GM19397 (cell line): Measurements from ENCODE around the gene C20orf141.
A peak's percentile ranks its signal among the peaks of the same experiment; 100 is the strongest.
"Not testable (repeated sequence)": the region's sequence is repeated elsewhere in the genome, so short reads cannot be mapped to it uniquely, and the experiment has no call there.

Experiments
- ATAC-seq: cut with Tn5 transposase; IDR thresholded peaks from one replicate; pipeline ENCODE4 v1.9.1; 2021; ENCODE audit warnings: mild to moderate bottlenecking, moderate library complexity; ENCODE audit not compliant: unreplicated experiment

C20orf141 gene

GRCh38 chr20:2799271-2799670 is 15.5 kb upstream of the C20orf141 start:
- no peak for ATAC-seq

- ATAC-seq, result peak; percentile 18
Observed at GRCh38 chr20:2799688-2800520, 14.9 kb upstream of the C20orf141 start.

GRCh38 chr20:2800521-2801285 is 14.1 kb upstream of the C20orf141 start, which contains the start of gene CPXM1:
CPXM1 (minus strand) TSS chr20:2800627; CDS start chr20:2800572, 55 bp downstream.
- peak; percentile 55 for ATAC-seq

GRCh38 chr20:2801286-2801728 is 13.5 kb upstream of the C20orf141 start:
- ATAC-seq, result peak; percentile 11

- ATAC-seq, result no peak
Observed at GRCh38 chr20:2804041-2804828, 10.6 kb upstream of the C20orf141 start.

GRCh38 chr20:2804852-2805688 is 9.7 kb upstream of the C20orf141 start:
- no peak for ATAC-seq

GRCh38 chr20:2805689-2806350 is 9.0 kb upstream of the C20orf141 start:
- ATAC-seq, result no peak

- no peak for ATAC-seq
Observed at GRCh38 chr20:2806351-2806701, 8.5 kb upstream of the C20orf141 start.

- no peak for ATAC-seq
Observed at GRCh38 chr20:2807019-2807418, 7.8 kb upstream of the C20orf141 start.

- not testable (repeated sequence) for ATAC-seq
Observed at GRCh38 chr20:2807929-2808328, 6.9 kb upstream of the C20orf141 start.

GRCh38 chr20:2809690-2810089 is 5.1 kb upstream of the C20orf141 start:
- ATAC-seq, result no peak

GRCh38 chr20:2812189-2812588 is 2.6 kb upstream of the C20orf141 start:
- no peak for ATAC-seq

GRCh38 chr20:2814076-2814475 is 711 bp upstream of the C20orf141 start:
- no peak for ATAC-seq

GRCh38 chr20:2815242-2815900 is 584 bp downstream of the C20orf141 start:
- no peak for ATAC-seq

GRCh38 chr20:2816030-2816582 is 1.3 kb downstream of the C20orf141 start, which contains the start of gene TMEM239:
TMEM239 (plus strand) TSS chr20:2816364; CDS start chr20:2816555, 191 bp downstream.
- no peak for ATAC-seq

GRCh38 chr20:2816583-2817340 is 2.0 kb downstream of the C20orf141 start:
- ATAC-seq, result no peak

- no peak for ATAC-seq
Observed at GRCh38 chr20:2817341-2817726, 2.5 kb downstream of the C20orf141 start.
